ENCODE data around the gene TRMT44.
A peak's percentile ranks its signal among the peaks of the same experiment; 100 is the strongest.

TRMT44 gene

GRCh38 chr4:8438743-8439142 lies 1.8 kb upstream of the TRMT44 start:
- DNase-seq, result no peak

GRCh38 chr4:8439168-8439567 lies 1.4 kb upstream of the TRMT44 start:
- DNase-seq, result no peak

GRCh38 chr4:8439914-8440491 lies 574 bp upstream of the TRMT44 start:
- DNase-seq, result peak; percentile 56

- no peak for DNase-seq
Observed at GRCh38 chr4:8441499-8442091, 1.0 kb downstream of the TRMT44 start.

- DNase-seq, result no peak
Observed at GRCh38 chr4:8442596-8443358, 2.2 kb downstream of the TRMT44 start.

GRCh38 chr4:8443801-8444200 lies 3.2 kb downstream of the TRMT44 start:
- DNase-seq, result no peak

- no peak for DNase-seq
Observed at GRCh38 chr4:8446122-8446521, 5.5 kb downstream of the TRMT44 start.

GRCh38 chr4:8451440-8452182 lies 11.0 kb downstream of the TRMT44 start:
- DNase-seq, result no peak

GRCh38 chr4:8453957-8454356 lies 13.4 kb downstream of the TRMT44 start:
- no peak for DNase-seq

- no peak for DNase-seq
Observed at GRCh38 chr4:8457646-8458252, 17.2 kb downstream of the TRMT44 start.

GRCh38 chr4:8459867-8460445 lies 19.4 kb downstream of the TRMT44 start:
- no peak for DNase-seq

- no peak for DNase-seq
Observed at GRCh38 chr4:8461086-8461485, 20.5 kb downstream of the TRMT44 start.

- DNase-seq, result no peak
Observed at GRCh38 chr4:8461616-8462015, 21.0 kb downstream of the TRMT44 start.

GRCh38 chr4:8463811-8464210 lies 23.2 kb downstream of the TRMT44 start:
- DNase-seq, result no peak

- DNase-seq, result no peak
Observed at GRCh38 chr4:8464381-8464780, 23.8 kb downstream of the TRMT44 start.

- no peak for DNase-seq
Observed at GRCh38 chr4:8465615-8466611, 25.3 kb downstream of the TRMT44 start.

- DNase-seq, result no peak
Observed at GRCh38 chr4:8467016-8467415, 26.4 kb downstream of the TRMT44 start.

- peak; percentile 65 for DNase-seq
Observed at GRCh38 chr4:8468746-8469535, 28.4 kb downstream of the TRMT44 start.

- no peak for DNase-seq
Observed at GRCh38 chr4:8469550-8469949, 29.0 kb downstream of the TRMT44 start.

GRCh38 chr4:8470451-8471024 lies 30.0 kb downstream of the TRMT44 start:
- DNase-seq, result no peak

Data from activated CD4-positive, alpha-beta T cell treated with anti-CD3 and anti-CD28 coated beads, Interleukin-10, Interleukin-2, amounts not matched to agents 100 ng/mL and 50 ng/mL, durations not matched to agents 16 hours and 8 hours (primary cell).